Gastrocnemius medialis (tissue), 4 donors: ENCODE measurements around the gene GTF2I.
"Not testable (repeated sequence)": the region's sequence is repeated elsewhere in the genome, so short reads cannot be mapped to it uniquely, and the experiment has no call there.

Experiments used
- CTCF ChIP-seq, 5 experiments: fragments of 450-650 bp in 3 of 5; fragments of 200-600 bp in 2 of 5; sonication (generic) in 2 of 5; IDR thresholded peaks in 4 of 5; conservative IDR thresholded peaks in 1 of 5; 1 replicate in 4 of 5; 2 replicates in 1 of 5; pipeline ENCODE4 v1.5.1; 2016 to 2019; ENCODE audit warnings: antibody characterized with exemption in 5 of 5, mild to moderate bottlenecking in 3 of 5, moderate library complexity in 3 of 5
- POLR2A ChIP-seq, 2 donors: fragments of 450-650 bp; IDR thresholded peaks; one replicate each; pipeline ENCODE4 v1.6.1; 2017; ENCODE audit warnings: antibody characterized with exemption in 2 of 2, mild to moderate bottlenecking in 2 of 2, moderate library complexity in 2 of 2

- not testable (repeated sequence) for TF ChIP-seq POLR2A (IDR thresholded peaks at IDR 0.05); CTCF (IDR thresholded peaks at IDR 0.05 in 4 of 5, conservative IDR thresholded peaks at IDR 0.05 in 1 of 5)
Measured at GRCh38 chr7:74651133-74651504, 6.4 kb upstream of the GTF2I start.
